Effector memory CD4-positive, alpha-beta T cell (primary cell): ENCODE measurements around the gene C10orf67.

Experiments
- DNase-seq, 3 donors: peaks; one replicate each; pipeline ENCODE4 v3.0.0-alpha.2; 2020
- H3K27ac ChIP-seq: 2 replicates; pipeline ENCODE4 v1.7.0; 2013; ENCODE audit warnings: mild to moderate bottlenecking, low read length, moderate library complexity; ENCODE audit not compliant: insufficient read depth, poor library complexity, severe bottlenecking
- H3K27me3 ChIP-seq: replicated peaks from 2 replicates; pipeline ENCODE4 v1.7.0; 2013; ENCODE audit warnings: mild to moderate bottlenecking, low read length; ENCODE audit not compliant: insufficient read depth, control insufficient read depth, poor library complexity, severe bottlenecking
- H3K36me3 ChIP-seq: 2 replicates; pipeline ENCODE4 v1.7.0; 2013; ENCODE audit warnings: mild to moderate bottlenecking, low read length, moderate library complexity; ENCODE audit not compliant: control insufficient read depth, insufficient read depth
- H3K4me1 ChIP-seq: 2 replicates; pipeline ENCODE4 v1.7.0; 2013; ENCODE audit warnings: low read length, mild to moderate bottlenecking; ENCODE audit not compliant: control insufficient read depth, insufficient read depth, poor library complexity, severe bottlenecking
- H3K4me3 ChIP-seq: 2 replicates; pipeline ENCODE4 v1.7.0; 2013; ENCODE audit warnings: low read length, low read depth, mild to moderate bottlenecking; ENCODE audit not compliant: insufficient read depth, poor library complexity, severe bottlenecking
- H3K9me3 ChIP-seq: 2 replicates; pipeline ENCODE4 v1.7.0; 2013; ENCODE audit warnings: mild to moderate bottlenecking, low read length, moderate library complexity; ENCODE audit not compliant: control insufficient read depth

C10orf67 gene

GRCh38 chr10:23194471-23194965 lies 150.1 kb downstream of the C10orf67 start:
- Histone ChIP-seq H3K9me3 (no peaks in the 10 kb centered on the region), H3K4me1 (no peaks in the 10 kb centered on the region), H3K27me3 (peaks cover 17% of the 10 kb centered on the region), H3K4me3 (no peak overlapping the region), H3K36me3 (no peaks in the 10 kb centered on the region), H3K27ac (no peak overlapping the region)
- no peak for DNase-seq

- Histone ChIP-seq H3K27ac (no peak overlapping the region), H3K4me3 (no peak overlapping the region), H3K4me1 (no peaks in the 10 kb centered on the region), H3K36me3 (no peaks in the 10 kb centered on the region), H3K9me3 (no peaks in the 10 kb centered on the region), H3K27me3 (peaks cover 12% of the 10 kb centered on the region)
- DNase-seq = no peak
Measured at GRCh38 chr10:23193435-23194074, 151.0 kb downstream of the C10orf67 start.

- peaks cover 12% of the 10 kb centered on the region for H3K27me3 ChIP-seq
- H3K9me3 ChIP-seq = no peaks in the 10 kb centered on the region
- DNase-seq = no peak
- H3K27ac ChIP-seq = no peak overlapping the region
- H3K4me1 ChIP-seq = no peaks in the 10 kb centered on the region
- no peaks in the 10 kb centered on the region for H3K36me3 ChIP-seq
- H3K4me3 ChIP-seq = no peak overlapping the region
Measured at GRCh38 chr10:23192712-23193434, 151.7 kb downstream of the C10orf67 start.

GRCh38 chr10:23191764-23192711 lies 152.6 kb downstream of the C10orf67 start, which contains the start of gene PTF1A:
Gene PTF1A (plus strand): TSS chr10:23192312. CDS start chr10:23192531, 219 bp downstream.
- Histone ChIP-seq H3K27me3 (peaks cover 9% of the 10 kb centered on the region), H3K4me3 (no peak within 1 kb of the TSS), H3K27ac (no peak within 1 kb of the TSS), H3K36me3 (no peaks in the 10 kb centered on the region), H3K9me3 (no peaks in the 10 kb centered on the region), H3K4me1 (no peaks in the 10 kb centered on the region)
- DNase-seq = no peak

GRCh38 chr10:23190872-23191763 lies 153.5 kb downstream of the C10orf67 start:
- no peak for DNase-seq
- Histone ChIP-seq H3K9me3 (no peaks in the 10 kb centered on the region), H3K27ac (no peak overlapping the region), H3K27me3 (peaks cover 9% of the 10 kb centered on the region), H3K4me3 (no peak overlapping the region), H3K36me3 (no peaks in the 10 kb centered on the region), H3K4me1 (no peaks in the 10 kb centered on the region)

GRCh38 chr10:23189024-23189423 lies 155.6 kb downstream of the C10orf67 start:
- Histone ChIP-seq H3K27me3 (no peaks in the 10 kb centered on the region), H3K4me1 (no peaks in the 10 kb centered on the region), H3K36me3 (no peaks in the 10 kb centered on the region), H3K4me3 (no peak overlapping the region), H3K27ac (no peak overlapping the region), H3K9me3 (no peaks in the 10 kb centered on the region)
- DNase-seq = no peak

GRCh38 chr10:23187155-23187554 lies 157.4 kb downstream of the C10orf67 start:
- H3K9me3 ChIP-seq = no peaks in the 10 kb centered on the region
- no peaks in the 10 kb centered on the region for H3K4me1 ChIP-seq
- H3K36me3 ChIP-seq = no peaks in the 10 kb centered on the region
- H3K27me3 ChIP-seq = no peaks in the 10 kb centered on the region
- no peak for DNase-seq
- H3K27ac ChIP-seq = no peak overlapping the region
- no peak overlapping the region for H3K4me3 ChIP-seq

- DNase-seq = no peak
- Histone ChIP-seq H3K27ac (no peak overlapping the region), H3K9me3 (no peaks in the 10 kb centered on the region), H3K36me3 (no peaks in the 10 kb centered on the region), H3K27me3 (no peaks in the 10 kb centered on the region), H3K4me1 (no peaks in the 10 kb centered on the region), H3K4me3 (no peak overlapping the region)
Measured at GRCh38 chr10:23186697-23187096, 157.9 kb downstream of the C10orf67 start.

- Histone ChIP-seq H3K36me3 (no peaks in the 10 kb centered on the region), H3K4me1 (no peaks in the 10 kb centered on the region), H3K27ac (no peak overlapping the region), H3K4me3 (no peak overlapping the region), H3K27me3 (no peaks in the 10 kb centered on the region), H3K9me3 (no peaks in the 10 kb centered on the region)
- DNase-seq = no peak
Measured at GRCh38 chr10:23186178-23186577, 158.4 kb downstream of the C10orf67 start.
